Endothelial cell of hepatic sinusoid (primary cell): ENCODE measurements around the gene RPS24.
"Not testable (repeated sequence)": the region's sequence is repeated elsewhere in the genome, so short reads cannot be mapped to it uniquely, and the experiment has no call there.

Experiments
- in situ Hi-C: cut with HindIII; loops from 2 replicates; pipeline ENCODE4 v1.10.0; 2017; ENCODE audit warnings: low sequenced_read_pairs

The RPS24 gene

GRCh38 chr10:78047314-78047891, 13.7 kb downstream of the RPS24 start:
- in situ Hi-C loops = loop anchor here (5.0 to 10.0 kb wide), 6 partner anchors 127 to 610 kb away; no protein-coding TSS in a partner anchor

GRCh38 chr10:78049851-78050250, 16.2 kb downstream of the RPS24 start:
- in situ Hi-C loops = loop anchor here (5.0 to 10.0 kb wide), 6 partner anchors 125 to 607 kb away; no protein-coding TSS in a partner anchor

GRCh38 chr10:78053211-78053868, 19.7 kb downstream of the RPS24 start:
- in situ Hi-C loops = no loop called here

GRCh38 chr10:78058562-78058961, 24.9 kb downstream of the RPS24 start:
- in situ Hi-C loops = no loop called here

GRCh38 chr10:78059906-78060702, 26.4 kb downstream of the RPS24 start:
- in situ Hi-C loops = no loop called here

- in situ Hi-C loops = no loop called here
Observed at GRCh38 chr10:78062296-78062695, 28.6 kb downstream of the RPS24 start.

- in situ Hi-C loops = no loop called here
Observed at GRCh38 chr10:78063236-78063635, 29.6 kb downstream of the RPS24 start.

- in situ Hi-C loops = not testable (repeated sequence)
Observed at GRCh38 chr10:78064919-78065318, 31.3 kb downstream of the RPS24 start.

GRCh38 chr10:78065611-78066010, 31.9 kb downstream of the RPS24 start:
- in situ Hi-C loops = no loop called here

GRCh38 chr10:78066012-78066411, 32.3 kb downstream of the RPS24 start:
- in situ Hi-C loops = no loop called here

GRCh38 chr10:78066728-78067430, 33.2 kb downstream of the RPS24 start:
- in situ Hi-C loops = no loop called here

- in situ Hi-C loops = no loop called here
Observed at GRCh38 chr10:78069151-78069550, 35.5 kb downstream of the RPS24 start.

GRCh38 chr10:78070064-78070463, 36.4 kb downstream of the RPS24 start:
- in situ Hi-C loops = not testable (repeated sequence)

- in situ Hi-C loops = no loop called here
Observed at GRCh38 chr10:78070726-78071125, 37.1 kb downstream of the RPS24 start.

- in situ Hi-C loops = no loop called here
Observed at GRCh38 chr10:78071140-78071856, 37.6 kb downstream of the RPS24 start.

- in situ Hi-C loops = no loop called here
Observed at GRCh38 chr10:78071857-78072179, 38.2 kb downstream of the RPS24 start.

- in situ Hi-C loops = no loop called here
Observed at GRCh38 chr10:78072504-78072903, 38.8 kb downstream of the RPS24 start.

GRCh38 chr10:78075806-78076205, 42.1 kb downstream of the RPS24 start:
- in situ Hi-C loops = not testable (repeated sequence)

GRCh38 chr10:78078539-78079330, 45.1 kb downstream of the RPS24 start:
- in situ Hi-C loops = no loop called here

GRCh38 chr10:78079411-78079810, 45.7 kb downstream of the RPS24 start:
- in situ Hi-C loops = no loop called here
